ENCODE results near the gene ABCC2. TPM values are rescaled to one million over a fixed set of nuclear protein-coding genes. Genes with fewer than 3 reads are reported as not detected.
"Not testable (repeated sequence)": the region's sequence is repeated elsewhere in the genome, so short reads cannot be mapped to it uniquely, and the experiment has no call there.

The ABCC2 gene
- total RNA-seq, 2 donors from 2014 or later: 1.2 TPM

- ATAC-seq (no peak), DNase-seq (ENCODE audit: low spot score in 2 of 2) (no peak)
- H3K9me3 Mint-ChIP-seq: no peaks in the 10 kb centered on the region
- no peaks in the 10 kb centered on the region for H3K36me3 Mint-ChIP-seq
- no peak overlapping the region for H3K27ac Mint-ChIP-seq
These were observed 72.4 kb downstream of the ABCC2 start for GRCh38 chr10:99854860-99855259.

GRCh38 chr10:99855479-99856071, 73.1 kb downstream of the ABCC2 start:
- Mint-ChIP-seq H3K27ac (no peak overlapping the region), H3K36me3 (no peaks in the 10 kb centered on the region), H3K9me3 (no peaks in the 10 kb centered on the region)
- no peak for DNase-seq (ENCODE audit: low spot score in 2 of 2)
- ATAC-seq: no peak

GRCh38 chr10:99858849-99859248, 76.4 kb downstream of the ABCC2 start:
- H3K9me3 Mint-ChIP-seq: no peaks in the 10 kb centered on the region
- no peak for ATAC-seq
- no peaks in the 10 kb centered on the region for H3K36me3 Mint-ChIP-seq
- no peak overlapping the region for H3K27ac Mint-ChIP-seq
- DNase-seq (ENCODE audit: low spot score in 2 of 2): no peak

GRCh38 chr10:99859585-99859984, 77.1 kb downstream of the ABCC2 start:
- Mint-ChIP-seq H3K27ac (no peak overlapping the region), H3K9me3 (no peaks in the 10 kb centered on the region), H3K36me3 (no peaks in the 10 kb centered on the region)
- DNase-seq (ENCODE audit: low spot score in 2 of 2) (no peak), ATAC-seq (no peak)

- no peak for ATAC-seq
- no peak overlapping the region for H3K27ac Mint-ChIP-seq
- no peaks in the 10 kb centered on the region for H3K9me3 Mint-ChIP-seq
- DNase-seq (ENCODE audit: low spot score in 2 of 2): no peak
- no peaks in the 10 kb centered on the region for H3K36me3 Mint-ChIP-seq
These were observed 78.0 kb downstream of the ABCC2 start for GRCh38 chr10:99860466-99860865.

GRCh38 chr10:99863535-99864240, 81.2 kb downstream of the ABCC2 start:
- Mint-ChIP-seq H3K36me3 (peaks cover 21 to 22% of the 10 kb centered on the region in 2 donors), H3K9me3 (peaks cover 15 to 17% of the 10 kb centered on the region in 2 donors)
- DNase-seq (ENCODE audit: low spot score in 2 of 2); H3K27ac Mint-ChIP-seq; ATAC-seq: not testable (repeated sequence)

DNA sequence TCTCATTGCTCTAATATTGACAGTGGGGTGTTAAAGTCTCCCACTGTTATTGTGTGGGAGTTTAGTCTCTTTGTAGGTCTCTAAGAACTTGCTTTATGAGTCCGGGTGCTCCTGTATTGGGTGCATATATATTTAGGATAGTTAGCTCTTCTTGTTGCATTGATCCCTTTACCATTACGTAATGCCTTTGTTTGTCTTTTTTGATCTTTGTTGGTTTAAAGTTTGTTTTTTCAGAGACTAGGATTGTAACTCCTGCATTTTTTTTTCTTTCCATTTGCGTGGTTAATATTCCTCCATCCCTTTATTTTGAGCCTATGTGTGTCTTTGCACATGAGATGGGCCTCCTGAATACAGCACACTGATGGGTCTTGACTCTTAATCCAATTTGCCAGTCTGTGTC, 84.8 kb downstream of the ABCC2 start:
- Mint-ChIP-seq H3K9me3 (peaks cover 16 to 18% of the 10 kb centered on the region in 2 donors), H3K36me3 (peaks cover 23 to 24% of the 10 kb centered on the region in 2 donors)
- ATAC-seq; DNase-seq (ENCODE audit: low spot score in 2 of 2); H3K27ac Mint-ChIP-seq: not testable (repeated sequence)

DNA sequence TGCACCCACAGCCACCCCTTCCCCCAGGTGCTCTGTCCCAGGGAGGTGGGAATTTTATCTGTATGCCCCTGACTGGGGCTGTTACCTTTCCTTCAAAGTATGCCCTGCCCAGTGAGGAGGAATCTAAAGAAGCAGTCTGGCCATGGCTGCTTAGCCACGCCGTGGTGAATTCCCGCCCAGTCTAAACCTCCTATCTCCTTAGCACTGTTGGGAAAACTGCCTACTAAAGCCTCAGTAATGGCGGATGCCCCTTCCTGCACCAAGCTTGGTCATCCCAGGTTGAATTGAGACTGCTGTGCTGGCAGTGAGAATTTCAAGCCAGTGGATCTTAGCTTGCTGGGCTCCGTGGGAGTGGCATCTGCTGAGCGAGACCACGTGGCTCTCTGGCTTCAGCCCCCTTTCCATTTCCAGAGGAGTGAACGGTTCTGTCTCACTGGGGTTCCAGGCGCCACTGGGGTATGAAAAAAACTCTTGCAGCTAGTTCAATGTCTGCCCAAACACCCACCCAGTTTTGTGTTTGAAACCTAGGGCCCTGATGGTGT, 87.2 kb downstream of the ABCC2 start:
- H3K9me3 Mint-ChIP-seq: peaks cover 16 to 18% of the 10 kb centered on the region in 2 donors
- DNase-seq (ENCODE audit: low spot score in 2 of 2) (no peak), ATAC-seq (peak in 1 of 2 donors; percentile 1)
- peaks cover 23 to 24% of the 10 kb centered on the region in 2 donors for H3K36me3 Mint-ChIP-seq
- H3K27ac Mint-ChIP-seq: no peak overlapping the region

GRCh38 chr10:99870123-99870730, 87.8 kb downstream of the ABCC2 start:
- DNase-seq (ENCODE audit: low spot score in 2 of 2) (peak; percentile 30 to 57), ATAC-seq (peak; percentile 95 to 97)
- Mint-ChIP-seq H3K36me3 (peaks cover 23 to 24% of the 10 kb centered on the region in 2 donors), H3K27ac (peak overlapping the region in 1 of 2 donors; percentile 65), H3K9me3 (peaks cover 16 to 18% of the 10 kb centered on the region in 2 donors)

GRCh38 chr10:99872367-99873162, 90.1 kb downstream of the ABCC2 start:
- H3K36me3 Mint-ChIP-seq: peaks cover 20 to 28% of the 10 kb centered on the region in 2 donors
- peaks cover 5% of the 10 kb centered on the region in 2 donors for H3K9me3 Mint-ChIP-seq
- DNase-seq (ENCODE audit: low spot score in 2 of 2) (no peak), ATAC-seq (peak in 1 of 2 donors; percentile 23)
- H3K27ac Mint-ChIP-seq: peak overlapping the region in 1 of 2 donors; percentile 11

GRCh38 chr10:99873846-99874245, 91.4 kb downstream of the ABCC2 start:
- ATAC-seq: no peak
- no peak overlapping the region for H3K27ac Mint-ChIP-seq
- H3K9me3 Mint-ChIP-seq: no peaks in the 10 kb centered on the region
- DNase-seq (ENCODE audit: low spot score in 2 of 2): no peak
- H3K36me3 Mint-ChIP-seq: peaks cover 13 to 26% of the 10 kb centered on the region in 2 donors

DNA sequence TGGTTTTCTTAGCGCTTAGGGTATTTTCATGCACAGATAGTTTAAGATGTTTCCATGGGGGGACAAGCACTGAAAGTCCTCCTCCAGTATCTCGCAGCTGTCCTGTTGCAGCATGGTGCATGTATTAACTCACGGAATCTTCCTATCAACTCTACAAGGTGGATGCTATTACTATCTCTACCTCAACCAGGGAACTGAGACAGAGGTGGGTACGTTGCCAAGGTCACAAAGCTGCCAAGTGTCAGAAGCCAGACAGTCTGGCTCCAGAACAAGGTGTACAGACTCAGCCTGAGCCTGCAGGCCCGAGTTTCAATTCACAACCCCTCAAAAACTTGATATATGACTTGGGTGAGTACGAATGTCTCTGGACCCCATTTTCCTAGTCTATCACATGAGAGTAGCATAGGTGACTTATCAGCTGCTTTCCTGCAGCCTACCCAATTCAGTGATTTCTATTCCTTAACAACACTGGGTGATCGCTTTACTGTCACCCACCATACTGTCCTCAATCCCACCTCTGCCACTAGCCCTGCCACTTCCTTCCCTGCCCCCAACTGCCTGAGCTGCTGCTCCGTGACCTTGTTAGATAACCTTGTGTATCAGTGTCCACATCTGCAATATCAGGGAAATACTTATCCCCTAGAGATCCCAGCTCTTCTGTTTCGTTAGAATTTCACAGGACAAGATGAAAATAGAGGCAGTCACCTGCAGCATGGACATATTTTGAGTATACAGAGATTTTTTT, 92.1 kb downstream of the ABCC2 start:
- DNase-seq (ENCODE audit: low spot score in 2 of 2) (no peak), ATAC-seq (no peak)
- Mint-ChIP-seq H3K36me3 (peaks cover 12 to 30% of the 10 kb centered on the region in 2 donors), H3K27ac (no peak overlapping the region), H3K9me3 (no peaks in the 10 kb centered on the region)

- no peak for ATAC-seq
- DNase-seq (ENCODE audit: low spot score in 2 of 2): no peak
- peaks cover 12 to 34% of the 10 kb centered on the region in 2 donors for H3K36me3 Mint-ChIP-seq
- no peaks in the 10 kb centered on the region for H3K9me3 Mint-ChIP-seq
- H3K27ac Mint-ChIP-seq: no peak overlapping the region
These were observed 93.0 kb downstream of the ABCC2 start for GRCh38 chr10:99875473-99875872.

- DNase-seq (ENCODE audit: low spot score in 2 of 2) (no peak), ATAC-seq (no peak)
- H3K9me3 Mint-ChIP-seq: no peaks in the 10 kb centered on the region
- H3K27ac Mint-ChIP-seq: peak overlapping the region in 1 of 2 donors; percentile 19
- H3K36me3 Mint-ChIP-seq: peaks cover 12 to 34% of the 10 kb centered on the region in 2 donors
These were observed 97.8 kb downstream of the ABCC2 start for GRCh38 chr10:99880080-99880835.

GRCh38 chr10:99881371-99881770, 98.9 kb downstream of the ABCC2 start:
- no peak for ATAC-seq
- Mint-ChIP-seq H3K9me3 (no peaks in the 10 kb centered on the region), H3K36me3 (peaks cover 3 to 25% of the 10 kb centered on the region in 2 donors), H3K27ac (no peak overlapping the region)
- DNase-seq (ENCODE audit: low spot score in 2 of 2): no peak
